MCF 10A (cell line): ENCODE measurements around the gene PTGER4. TPM values are rescaled to one million over a fixed set of nuclear protein-coding genes. Genes with fewer than 3 reads are reported as not detected.

Source experiments
- BruUV-seq: library from RNA; stranded (reverse); fragments of 400-500 nt; replicated peaks from 2 replicates; lab custom pipeline; 2021; lab: Mats Ljungman, UMichigan
- CTCF ChIA-PET: fragments of 300-600 bp; sonication (Branson Sonifier 250); formaldehyde crosslinking; extraction: SDS; loops from one replicate; lab custom pipeline; 2021; ENCODE audit warnings: antibody characterized with exemption, inconsistent platforms; lab: Yijun Ruan, JAX
- POLR2A ChIA-PET: fragments of 300-600, 350-650 bp; sonication (Branson Sonifier 250); formaldehyde crosslinking; extraction: SDS; loops from one replicate; lab custom pipeline; 2020; ENCODE audit warnings: antibody characterized with exemption, inconsistent platforms; lab: Yijun Ruan, JAX
- DNase-seq: peaks from one replicate; pipeline ENCODE4 v3.0.0-alpha.2; 2018; ENCODE audit not compliant: unreplicated experiment
- H3K27ac Mint-ChIP-seq: one replicate; pipeline ENCODE4 v1.8.0; 2022; ENCODE audit warnings: mild to moderate bottlenecking, low read depth, mixed read lengths; ENCODE audit not compliant: unreplicated experiment
- H3K27me3 Mint-ChIP-seq: one replicate; pipeline ENCODE4 v1.8.0; 2022; ENCODE audit warnings: mixed read lengths; ENCODE audit not compliant: insufficient read depth, unreplicated experiment
- H3K36me3 Mint-ChIP-seq: one replicate; pipeline ENCODE4 v1.8.0; 2022; ENCODE audit warnings: mild to moderate bottlenecking, moderate library complexity, mixed read lengths; ENCODE audit not compliant: insufficient read depth, unreplicated experiment
- H3K4me1 Mint-ChIP-seq: one replicate; pipeline ENCODE4 v1.8.0; 2022; ENCODE audit warnings: mixed read lengths; ENCODE audit not compliant: insufficient read depth, unreplicated experiment
- H3K4me3 Mint-ChIP-seq: one replicate; pipeline ENCODE4 v1.8.0; 2022; ENCODE audit warnings: mild to moderate bottlenecking, moderate library complexity, mixed read lengths; ENCODE audit not compliant: unreplicated experiment
- H3K9me3 Mint-ChIP-seq: one replicate; pipeline ENCODE4 v1.8.0; 2022; ENCODE audit warnings: mixed read lengths; ENCODE audit not compliant: unreplicated experiment
- intact Hi-C: fragments of 100-400 bp; cut with micrococcal nuclease; formaldehyde crosslinking; loops from 2 replicates; pipeline ENCODE4 v1.14.1; 2022
- total RNA-seq: library from RNA; stranded (reverse); gene quantifications from 2 replicates; pipeline ENCODE4 v1.2.3, GENCODE V29; 2022
- TF ChIP-seq, protein P1 (sequence below): fragments of 200-600 bp; IDR thresholded peaks from one replicate; pipeline ENCODE4 v1.8.0; 2022; ENCODE audit warnings: antibody characterized with exemption, mild to moderate bottlenecking; ENCODE audit not compliant: unreplicated experiment

The PTGER4 gene
- total RNA-seq, 1 experiment from 2014 or later, result 2.5 TPM

- H3K27ac Mint-ChIP-seq, result no peak overlapping the region
- intact Hi-C loops, result no loop called here
- no peak overlapping the region for H3K4me3 Mint-ChIP-seq
- ChIA-PET CTCF (interaction anchor here (0.7 kb wide), 1 partner anchor 44 kb away, joined by 3 read pairs; no protein-coding TSS in a partner anchor), POLR2A (no interaction called here)
- peaks cover 8% of the 10 kb centered on the region for H3K4me1 Mint-ChIP-seq
- DNase-seq, result no peak
- H3K27me3 Mint-ChIP-seq, result no peaks in the 10 kb centered on the region
- H3K36me3 Mint-ChIP-seq, result no peaks in the 10 kb centered on the region
- no peaks in the 10 kb centered on the region for H3K9me3 Mint-ChIP-seq
- TF ChIP-seq, protein P1, sequence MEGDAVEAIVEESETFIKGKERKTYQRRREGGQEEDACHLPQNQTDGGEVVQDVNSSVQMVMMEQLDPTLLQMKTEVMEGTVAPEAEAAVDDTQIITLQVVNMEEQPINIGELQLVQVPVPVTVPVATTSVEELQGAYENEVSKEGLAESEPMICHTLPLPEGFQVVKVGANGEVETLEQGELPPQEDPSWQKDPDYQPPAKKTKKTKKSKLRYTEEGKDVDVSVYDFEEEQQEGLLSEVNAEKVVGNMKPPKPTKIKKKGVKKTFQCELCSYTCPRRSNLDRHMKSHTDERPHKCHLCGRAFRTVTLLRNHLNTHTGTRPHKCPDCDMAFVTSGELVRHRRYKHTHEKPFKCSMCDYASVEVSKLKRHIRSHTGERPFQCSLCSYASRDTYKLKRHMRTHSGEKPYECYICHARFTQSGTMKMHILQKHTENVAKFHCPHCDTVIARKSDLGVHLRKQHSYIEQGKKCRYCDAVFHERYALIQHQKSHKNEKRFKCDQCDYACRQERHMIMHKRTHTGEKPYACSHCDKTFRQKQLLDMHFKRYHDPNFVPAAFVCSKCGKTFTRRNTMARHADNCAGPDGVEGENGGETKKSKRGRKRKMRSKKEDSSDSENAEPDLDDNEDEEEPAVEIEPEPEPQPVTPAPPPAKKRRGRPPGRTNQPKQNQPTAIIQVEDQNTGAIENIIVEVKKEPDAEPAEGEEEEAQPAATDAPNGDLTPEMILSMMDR, result no peak
- no TSS peak for BruUV-seq
Observed at GRCh38 chr5:40656766-40657165, 22.9 kb upstream of the PTGER4 start.

DNA sequence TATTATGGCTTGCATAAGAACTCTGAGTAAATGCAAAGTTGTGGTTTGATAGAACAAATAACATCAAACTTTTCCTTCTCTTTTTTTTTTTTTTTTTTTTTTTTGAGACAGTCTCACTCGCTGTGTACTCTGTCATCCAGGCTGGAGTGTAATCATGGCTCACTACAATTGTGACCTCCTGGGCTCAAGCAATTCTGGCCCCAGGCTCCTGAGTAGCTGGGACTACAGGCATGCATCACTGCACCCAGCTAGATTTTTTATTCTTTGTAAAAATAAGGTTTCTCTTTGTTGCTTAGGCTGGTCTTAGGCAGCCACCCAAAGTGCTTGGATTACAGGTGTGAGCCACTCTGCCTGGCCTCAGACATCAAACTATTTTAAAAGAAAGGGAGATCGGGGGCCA is 19.0 kb upstream of the PTGER4 start:
- no peaks in the 10 kb centered on the region for H3K9me3 Mint-ChIP-seq
- H3K4me1 Mint-ChIP-seq, result no peaks in the 10 kb centered on the region
- intact Hi-C loops, result no loop called here
- H3K27me3 Mint-ChIP-seq, result no peaks in the 10 kb centered on the region
- TF ChIP-seq, protein P1, result no peak
- H3K4me3 Mint-ChIP-seq, result no peak overlapping the region
- no TSS peak for BruUV-seq
- POLR2A ChIA-PET, result no interaction called here
- peaks cover 5% of the 10 kb centered on the region for H3K36me3 Mint-ChIP-seq
- CTCF ChIA-PET, result interaction anchor here (0.7 kb wide), 1 partner anchor 17 kb away, joined by 3 read pairs; no protein-coding TSS in a partner anchor
- H3K27ac Mint-ChIP-seq, result no peak overlapping the region
- DNase-seq, result no peak

DNA sequence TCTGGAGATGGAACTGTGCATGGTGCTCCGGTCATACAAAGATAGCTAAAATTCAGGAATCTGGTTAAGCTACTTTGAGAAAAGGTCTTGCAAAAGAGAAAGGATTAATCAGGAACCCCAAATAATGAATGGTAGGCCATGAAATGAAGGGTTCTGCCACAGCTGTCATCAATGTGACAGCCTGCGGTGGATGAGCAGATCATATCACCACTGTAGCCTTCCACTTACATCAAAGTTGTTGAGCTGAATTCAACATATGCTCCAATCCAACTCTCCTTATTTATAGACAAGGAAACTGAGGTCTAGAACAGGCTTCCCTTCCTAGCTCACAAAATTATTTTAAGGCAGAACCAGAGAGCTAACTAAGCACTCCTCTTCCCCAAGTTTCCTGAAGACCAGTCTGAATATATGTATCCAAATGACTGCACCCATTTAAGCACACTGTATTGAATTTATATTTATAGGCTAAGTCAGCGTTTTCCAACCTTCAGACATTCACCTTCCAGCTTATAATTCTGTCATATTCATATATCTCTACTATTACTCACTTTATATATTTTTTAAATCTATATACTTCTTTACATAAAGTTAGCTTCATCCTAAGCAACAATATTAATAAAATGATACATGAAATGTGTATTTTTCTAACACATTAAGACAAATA is 13.9 kb upstream of the PTGER4 start:
- TF ChIP-seq, protein P1, result no peak
- no peaks in the 10 kb centered on the region for H3K9me3 Mint-ChIP-seq
- peaks cover 5% of the 10 kb centered on the region for H3K36me3 Mint-ChIP-seq
- H3K4me1 Mint-ChIP-seq, result peaks cover 6% of the 10 kb centered on the region
- CTCF ChIA-PET, result interaction anchor here (0.6 kb wide), 1 partner anchor 45 kb away, joined by 3 read pairs; no protein-coding TSS in a partner anchor
- no TSS peak for BruUV-seq
- DNase-seq, result no peak
- H3K4me3 Mint-ChIP-seq, result no peak overlapping the region
- POLR2A ChIA-PET, result interaction anchor here (1.1 kb wide), 1 partner anchor 69 kb away, joined by 3 read pairs; no protein-coding TSS in a partner anchor
- H3K27me3 Mint-ChIP-seq, result no peaks in the 10 kb centered on the region
- no peak overlapping the region for H3K27ac Mint-ChIP-seq
- intact Hi-C loops, result no loop called here

DNA sequence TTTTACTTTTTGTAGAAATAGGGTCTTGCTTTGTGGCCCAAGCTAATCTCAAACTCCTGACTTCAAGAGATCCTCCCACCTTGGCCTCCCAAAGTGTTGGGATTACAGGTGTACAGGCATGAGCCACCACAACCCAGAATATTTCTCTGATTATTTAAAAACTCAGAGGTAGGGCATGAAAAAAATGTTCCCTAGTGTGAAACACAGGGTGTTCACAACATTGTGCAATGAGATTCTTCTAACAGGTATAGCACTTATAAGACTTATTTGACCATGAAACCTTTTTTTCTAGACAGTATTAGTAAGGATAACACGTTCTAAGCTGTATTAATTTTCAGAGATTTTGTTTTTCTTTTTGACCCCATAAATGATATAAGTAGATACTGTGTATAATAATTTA is 13.1 kb upstream of the PTGER4 start:
- DNase-seq, result no peak
- H3K27ac Mint-ChIP-seq, result no peak overlapping the region
- H3K4me1 Mint-ChIP-seq, result peaks cover 6% of the 10 kb centered on the region
- H3K36me3 Mint-ChIP-seq, result peaks cover 5% of the 10 kb centered on the region
- H3K9me3 Mint-ChIP-seq, result no peaks in the 10 kb centered on the region
- ChIA-PET CTCF (interaction anchor here (0.6 kb wide), 1 partner anchor 46 kb away, joined by 3 read pairs; no protein-coding TSS in a partner anchor), POLR2A (interaction anchor here (0.6 kb wide), 1 partner anchor 50 kb away, joined by 3 read pairs; no protein-coding TSS in a partner anchor)
- intact Hi-C loops, result no loop called here
- TF ChIP-seq, protein P1, result no peak
- no TSS peak for BruUV-seq
- H3K4me3 Mint-ChIP-seq, result no peak overlapping the region
- no peaks in the 10 kb centered on the region for H3K27me3 Mint-ChIP-seq
